ENCODE results near the gene GSE1. TPM values are rescaled to one million over a fixed set of nuclear protein-coding genes. Genes with fewer than 3 reads are reported as not detected.

Gene GSE1
- total RNA-seq, 4 donors from 2014 or later = 23.4 to 65.5 (median 52.5) TPM

GRCh38 chr16:85663891-85664321 is 50.8 kb downstream of the GSE1 start:
- 46% methylated on average over 7 of the region's 12 CpGs; no CpG with 5 or more reads in 1 of the 2 donors for WGBS, 2 donors (ENCODE audit: low coverage in 1 of 2)
- no peak for TF ChIP-seq CTCF (IDR thresholded peaks at IDR 0.05)
- no peak for TF ChIP-seq POLR2AphosphoS5 (IDR thresholded peaks at IDR 0.05)
- no peak for TF ChIP-seq EP300 (IDR thresholded peaks at IDR 0.05)
- TF ChIP-seq POLR2A (IDR thresholded peaks at IDR 0.05) = no peak
- Histone ChIP-seq H3K4me3 (no peak overlapping the region), H3K27me3 (no peaks in the 10 kb centered on the region), H3K36me3 (peaks cover 0 to 94% of the 10 kb centered on the region in 2 donors), H3K27ac (no peak overlapping the region), H3K4me1 (peaks cover 0 to 28% (median 7%) of the 10 kb centered on the region in 3 donors), H3K9me3 (no peaks in the 10 kb centered on the region)
- ATAC-seq = no peak

- no peak for ATAC-seq
- H3K4me1 ChIP-seq = peaks cover 0 to 19% (median 4%) of the 10 kb centered on the region in 3 donors
- no peaks in the 10 kb centered on the region for H3K9me3 ChIP-seq
- WGBS, 2 donors (ENCODE audit: low coverage in 1 of 2) = 93 to 95% methylated on average over 7 to 9 of the region's 27 CpGs
- no peak overlapping the region for H3K27ac ChIP-seq
- TF ChIP-seq POLR2A (IDR thresholded peaks at IDR 0.05) = no peak
- TF ChIP-seq POLR2AphosphoS5 (IDR thresholded peaks at IDR 0.05) = no peak
- no peak for TF ChIP-seq EP300 (IDR thresholded peaks at IDR 0.05)
- TF ChIP-seq CTCF (IDR thresholded peaks at IDR 0.05) = no peak
- no peak overlapping the region for H3K4me3 ChIP-seq
- H3K36me3 ChIP-seq = peaks cover 0 to 98% of the 10 kb centered on the region in 2 donors
- H3K27me3 ChIP-seq = no peaks in the 10 kb centered on the region
Observed at GRCh38 chr16:85664580-85665372, 51.7 kb downstream of the GSE1 start.

GRCh38 chr16:85665373-85665740 is 52.2 kb downstream of the GSE1 start:
- 50 to 73% methylated on average over 1 to 6 of the region's 12 CpGs for WGBS, 2 donors (ENCODE audit: low coverage in 1 of 2)
- peaks cover 0 to 99% of the 10 kb centered on the region in 2 donors for H3K36me3 ChIP-seq
- no peaks in the 10 kb centered on the region for H3K9me3 ChIP-seq

DNA sequence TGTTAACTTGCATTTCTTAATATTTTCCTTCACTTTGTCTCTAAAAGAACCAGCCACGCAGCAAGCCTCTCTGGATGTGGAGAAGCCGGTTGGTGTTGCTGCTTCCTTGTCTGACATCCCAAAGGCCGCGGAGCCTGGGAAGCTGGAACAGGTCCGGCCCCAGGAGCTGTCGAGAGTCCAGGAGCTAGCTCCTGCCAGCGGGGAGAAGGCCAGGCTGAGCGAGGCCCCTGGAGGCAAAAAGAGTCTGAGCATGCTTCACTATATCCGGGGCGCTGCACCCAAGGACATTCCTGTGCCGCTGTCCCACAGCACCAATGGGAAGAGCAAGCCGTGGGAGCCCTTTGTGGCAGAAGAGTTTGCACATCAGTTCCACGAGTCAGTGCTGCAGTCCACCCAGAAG is 52.8 kb downstream of the GSE1 start:
- peaks cover 0 to 98% of the 10 kb centered on the region in 2 donors for H3K36me3 ChIP-seq
- no peaks in the 10 kb centered on the region for H3K27me3 ChIP-seq
- no peak for ATAC-seq
- H3K27ac ChIP-seq = no peak overlapping the region
- H3K9me3 ChIP-seq = no peaks in the 10 kb centered on the region
- WGBS, 2 donors (ENCODE audit: low coverage in 1 of 2) = 71 to 91% methylated on average over 1 to 4 of the region's 13 CpGs
- TF ChIP-seq POLR2A (IDR thresholded peaks at IDR 0.05) = no peak
- no peak overlapping the region for H3K4me3 ChIP-seq
- peaks cover 0 to 8% (median 0%) of the 10 kb centered on the region in 3 donors for H3K4me1 ChIP-seq

More at GRCh38 chr16:85665373-85665740, 52.2 kb downstream of the GSE1 start:
- no peak overlapping the region for H3K27ac ChIP-seq
- no peak overlapping the region for H3K4me3 ChIP-seq
- TF ChIP-seq POLR2A (IDR thresholded peaks at IDR 0.05) (no peak), POLR2AphosphoS5 (IDR thresholded peaks at IDR 0.05) (no peak), EP300 (IDR thresholded peaks at IDR 0.05) (no peak), CTCF (IDR thresholded peaks at IDR 0.05) (no peak)
- ATAC-seq = no peak
- peaks cover 0 to 14% (median 0%) of the 10 kb centered on the region in 3 donors for H3K4me1 ChIP-seq
- no peaks in the 10 kb centered on the region for H3K27me3 ChIP-seq

DNA sequence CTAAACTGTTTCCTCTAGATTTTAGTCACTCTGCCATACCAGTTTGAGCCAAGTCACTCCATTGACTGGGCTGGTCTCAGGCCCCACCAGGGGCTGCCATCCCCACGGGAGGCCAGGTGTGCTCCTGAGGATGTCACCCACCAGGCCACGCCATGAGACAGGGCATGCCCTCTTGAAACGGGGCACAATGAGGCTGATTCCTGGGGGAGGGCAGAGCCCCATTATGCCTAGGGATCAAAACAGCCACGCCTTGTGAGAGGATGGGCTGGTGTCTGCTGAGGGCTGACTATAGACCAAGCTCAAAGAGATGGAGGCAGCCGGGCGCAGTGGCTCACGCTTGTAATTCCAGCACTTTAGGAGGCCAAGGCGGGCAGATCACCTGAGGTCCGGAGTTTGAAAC is 54.1 kb downstream of the GSE1 start:
- H3K36me3 ChIP-seq = peaks cover 0 to 98% of the 10 kb centered on the region in 2 donors
- 100% methylated on average over 4 of the region's 9 CpGs; no CpG with 5 or more reads in 1 of the 2 donors for WGBS, 2 donors (ENCODE audit: low coverage in 1 of 2)
- ATAC-seq = no peak

More for the DNA sequence above, 54.1 kb downstream of the GSE1 start:
- Histone ChIP-seq H3K4me3 (no peak overlapping the region), H3K27me3 (no peaks in the 10 kb centered on the region), H3K4me1 (peaks cover 0 to 8% (median 0%) of the 10 kb centered on the region in 3 donors), H3K27ac (no peak overlapping the region), H3K9me3 (no peaks in the 10 kb centered on the region)
- TF ChIP-seq POLR2AphosphoS5 (IDR thresholded peaks at IDR 0.05) (no peak), POLR2A (IDR thresholded peaks at IDR 0.05) (no peak), CTCF (IDR thresholded peaks at IDR 0.05) (no peak), EP300 (IDR thresholded peaks at IDR 0.05) (no peak)
